ENCODE results near the gene AGO1. TPM values are rescaled to one million over a fixed set of nuclear protein-coding genes. Genes with fewer than 3 reads are reported as not detected.

AGO1 gene
- total and polyA plus RNA-seq, 2 of the 13 experiments (the other 11 are each of a cell fraction or from before 2014, with no cell fraction given), result 9.2 to 18.6 TPM

DNA sequence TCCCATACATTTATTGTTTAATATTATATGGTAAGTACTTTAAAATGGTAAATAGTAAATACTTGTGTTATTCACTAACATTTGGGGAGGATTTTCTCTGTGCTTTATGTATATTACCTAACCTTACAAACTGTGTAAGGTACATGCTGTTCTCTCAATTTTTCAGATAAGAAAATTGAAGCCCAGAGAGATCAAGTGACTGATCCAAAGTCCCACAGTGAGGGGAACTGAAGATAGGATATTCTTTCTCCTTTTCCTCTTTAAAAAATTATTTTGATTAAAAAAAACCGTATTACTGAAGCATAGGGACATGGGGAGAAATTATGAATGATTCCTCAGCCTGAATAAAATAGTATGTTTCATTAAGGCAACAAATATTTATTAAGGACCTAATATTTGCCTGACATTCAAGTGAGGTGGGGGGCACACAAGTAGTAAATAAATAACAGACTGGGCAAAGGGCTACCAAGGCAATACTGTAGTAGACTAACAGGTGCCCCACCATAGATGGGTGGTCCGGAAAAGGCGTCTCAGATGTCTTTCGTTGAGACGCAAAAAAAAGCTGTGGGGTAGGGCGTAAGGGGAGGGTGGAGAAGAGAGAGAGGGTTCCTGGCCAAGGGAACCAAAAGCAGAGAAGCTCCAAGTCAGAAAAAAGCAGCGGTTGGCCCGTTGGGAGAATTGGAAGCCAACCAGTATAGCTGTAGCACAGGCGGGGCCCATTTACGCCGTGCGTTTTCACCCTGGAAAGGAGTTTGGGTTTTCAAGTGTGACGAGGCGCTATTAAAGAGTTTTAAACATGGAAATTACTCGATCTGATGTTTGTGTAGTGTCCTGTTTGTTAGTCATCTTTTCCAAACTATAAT, 47.0 kb downstream of the AGO1 start (continued):
- TF ChIP-seq SMAD3 (CRISPR knock-in tag; IDR thresholded peaks at IDR 0.05), result no peak
- TF ChIP-seq ZNF850 (CRISPR knock-in tag; conservative IDR thresholded peaks at IDR 0.05), result no peak
- TF ChIP-seq ZNF253 (CRISPR knock-in tag; IDR thresholded peaks at IDR 0.05; ENCODE audit: borderline replicate concordance), result no peak
- TF ChIP-seq ZNF556 (CRISPR knock-in tag; IDR thresholded peaks at IDR 0.05; ENCODE audit: borderline replicate concordance), result no peak
- no peak for TF ChIP-seq WIZ (CRISPR knock-in tag; IDR thresholded peaks at IDR 0.05)
- 0 out of 2 replicates have a peak, but pooled peaks have one; percentile 13 for TF ChIP-seq ZNF670 (CRISPR knock-in tag; IDR thresholded peaks at IDR 0.05; ENCODE audit: borderline replicate concordance)
- no peak for TF ChIP-seq ZNF782 (CRISPR knock-in tag; IDR thresholded peaks at IDR 0.05; ENCODE audit: borderline replicate concordance)
- no peak for TF ChIP-seq USF2 (IDR thresholded peaks at IDR 0.05; ENCODE audit: low read depth, low read length)
- TF ChIP-seq USF2 (CRISPR knock-in tag; IDR thresholded peaks at IDR 0.05; ENCODE audit: borderline replicate concordance), result no peak
- TF ChIP-seq HOXA3 (CRISPR knock-in tag; IDR thresholded peaks at IDR 0.05), result no peak
- no peak for TF ChIP-seq TBP (CRISPR knock-in tag; IDR thresholded peaks at IDR 0.05)
